Suprapubic skin (tissue), 4 donors: ENCODE data around the gene U2SURP.

Experiments
- EP300 ChIP-seq: sonication (generic); formaldehyde crosslinking; IDR thresholded peaks from one replicate; pipeline ENCODE4 v1.6.1; 2017; ENCODE audit warnings: antibody characterized with exemption
- POLR2AphosphoS5 ChIP-seq, 3 donors: sonication (generic); formaldehyde crosslinking; IDR thresholded peaks; one replicate each; pipeline ENCODE4 v1.6.1; 2017; ENCODE audit warnings: antibody characterized with exemption in 3 of 3

DNA sequence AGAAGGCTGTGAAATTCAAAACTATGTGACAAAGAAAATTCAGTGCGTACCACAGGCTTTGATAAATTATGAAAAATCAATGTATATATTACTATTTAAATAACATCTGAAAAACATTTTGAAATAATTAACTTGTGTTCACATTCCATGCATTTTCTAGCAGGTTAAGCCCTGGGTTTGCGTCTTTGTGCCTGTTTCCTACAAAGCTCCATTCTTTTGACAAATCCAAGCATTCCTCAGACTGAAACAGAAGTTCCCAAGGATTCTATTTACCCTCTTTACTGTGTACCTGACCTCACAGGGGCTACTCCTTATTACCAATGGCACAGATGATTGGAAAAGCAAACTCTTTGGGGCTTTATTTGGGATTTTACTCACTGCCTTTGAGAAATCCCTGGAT lies 39.8 kb upstream of the U2SURP start:
- TF ChIP-seq POLR2AphosphoS5 (IDR thresholded peaks at IDR 0.05) (no peak), EP300 (no peak)
